Activated CD4-positive, alpha-beta T cell treated with anti-CD3 and anti-CD28 coated beads, Interleukin-2, amount 10 ng/mL, durations not matched to agents 24 days and 14 days (primary cell): ENCODE measurements around the gene IFIT3. TPM values are rescaled to one million over a fixed set of nuclear protein-coding genes. Genes with fewer than 3 reads are reported as not detected.
A peak's percentile ranks its signal among the peaks of the same experiment; 100 is the strongest.
"Not testable (repeated sequence)": the region's sequence is repeated elsewhere in the genome, so short reads cannot be mapped to it uniquely, and the experiment has no call there.

ENCODE experiments used
- DNase-seq: peaks from one replicate; pipeline ENCODE4 v3.0.0; 2022
- H3K27ac Mint-ChIP-seq: one replicate; pipeline ENCODE4 v1.8.0; 2022; ENCODE audit warnings: mild to moderate bottlenecking, mixed read lengths
- H3K27me3 Mint-ChIP-seq: one replicate; pipeline ENCODE4 v1.8.0; 2022; ENCODE audit warnings: mixed read lengths
- H3K36me3 Mint-ChIP-seq: one replicate; pipeline ENCODE4 v1.8.0; 2022; ENCODE audit warnings: low read depth, mild to moderate bottlenecking, mixed read lengths
- H3K4me1 Mint-ChIP-seq: one replicate; pipeline ENCODE4 v1.8.0; 2021; ENCODE audit warnings: mixed read lengths
- H3K4me3 Mint-ChIP-seq: one replicate; pipeline ENCODE4 v1.8.0; 2022; ENCODE audit warnings: mild to moderate bottlenecking, moderate library complexity, mixed read lengths
- H3K9me3 Mint-ChIP-seq: one replicate; pipeline ENCODE4 v1.8.0; 2021; ENCODE audit warnings: mixed read lengths
- intact Hi-C: fragments of 100-400 bp; cut with micrococcal nuclease; formaldehyde crosslinking; loops from one replicate; pipeline ENCODE4 v1.15.1; 2023
- total RNA-seq: library from RNA; stranded (reverse); gene quantifications from 2 replicates; pipeline ENCODE4 v1.2.3, GENCODE V29; 2022

Gene IFIT3
- total RNA-seq, 1 donor from 2014 or later: 1.0 TPM

GRCh38 chr10:89348481-89348880 lies 20.7 kb downstream of the IFIT3 start:
- Mint-ChIP-seq H3K9me3 (no peaks in the 10 kb centered on the region), H3K4me1 (peaks cover 18% of the 10 kb centered on the region), H3K27me3 (peaks cover 62% of the 10 kb centered on the region), H3K27ac (no peak overlapping the region), H3K36me3 (no peaks in the 10 kb centered on the region), H3K4me3 (no peak overlapping the region)
- intact Hi-C loops: no loop called here
- DNase-seq: no peak

- Mint-ChIP-seq H3K4me1 (peaks cover 18% of the 10 kb centered on the region), H3K4me3 (no peak overlapping the region), H3K27me3 (peaks cover 63% of the 10 kb centered on the region), H3K27ac (no peak overlapping the region), H3K9me3 (no peaks in the 10 kb centered on the region), H3K36me3 (no peaks in the 10 kb centered on the region)
- DNase-seq: no peak
- intact Hi-C loops: no loop called here
These were observed 21.2 kb downstream of the IFIT3 start for GRCh38 chr10:89348975-89349374.

- not testable (repeated sequence) for DNase-seq, H3K27ac Mint-ChIP-seq, H3K9me3 Mint-ChIP-seq, H3K36me3 Mint-ChIP-seq
- Mint-ChIP-seq H3K27me3 (peaks cover 60% of the 10 kb centered on the region), H3K4me1 (peaks cover 18% of the 10 kb centered on the region), H3K4me3 (peak overlapping the region; percentile 19)
- intact Hi-C loops: loop anchor here (1.0 to 2.0 kb wide), 2 partner anchors 14 to 42 kb away; partner anchors contain the start of gene IFIT1
These were observed 23.0 kb downstream of the IFIT3 start for GRCh38 chr10:89350631-89351315.

GRCh38 chr10:89351412-89351779 lies 23.6 kb downstream of the IFIT3 start:
- peak; percentile 72 for DNase-seq
- peaks cover 60% of the 10 kb centered on the region for H3K27me3 Mint-ChIP-seq
- H3K27ac Mint-ChIP-seq: no peak overlapping the region
- H3K9me3 Mint-ChIP-seq: no peaks in the 10 kb centered on the region
- H3K4me1 Mint-ChIP-seq: peaks cover 18% of the 10 kb centered on the region
- no peaks in the 10 kb centered on the region for H3K36me3 Mint-ChIP-seq
- intact Hi-C loops: loop anchor here (1.0 to 2.0 kb wide), 2 partner anchors 13 to 41 kb away; partner anchors contain the start of gene IFIT1
- H3K4me3 Mint-ChIP-seq: no peak overlapping the region

- no peak for DNase-seq
- Mint-ChIP-seq H3K27ac (peak overlapping the region; percentile 3), H3K4me3 (no peak overlapping the region), H3K4me1 (peaks cover 18% of the 10 kb centered on the region), H3K9me3 (no peaks in the 10 kb centered on the region), H3K36me3 (no peaks in the 10 kb centered on the region), H3K27me3 (peaks cover 58% of the 10 kb centered on the region)
- intact Hi-C loops: loop anchor here (1.0 to 2.0 kb wide), 2 partner anchors 13 to 40 kb away; partner anchors contain the start of gene IFIT1
These were observed 24.2 kb downstream of the IFIT3 start for GRCh38 chr10:89351780-89352597.

- H3K4me1 Mint-ChIP-seq: peaks cover 18% of the 10 kb centered on the region
- H3K27ac Mint-ChIP-seq: no peak overlapping the region
- peaks cover 56% of the 10 kb centered on the region for H3K27me3 Mint-ChIP-seq
- intact Hi-C loops: no loop called here
- no peak for DNase-seq
- H3K9me3 Mint-ChIP-seq: no peaks in the 10 kb centered on the region
- H3K36me3 Mint-ChIP-seq: no peaks in the 10 kb centered on the region
- H3K4me3 Mint-ChIP-seq: no peak overlapping the region
These were observed 25.0 kb downstream of the IFIT3 start for GRCh38 chr10:89352802-89353201.

- no peak for DNase-seq
- intact Hi-C loops: no loop called here
- Mint-ChIP-seq H3K27ac (no peak overlapping the region), H3K36me3 (no peaks in the 10 kb centered on the region), H3K9me3 (no peaks in the 10 kb centered on the region), H3K4me3 (no peak overlapping the region), H3K4me1 (peaks cover 18% of the 10 kb centered on the region), H3K27me3 (peaks cover 54% of the 10 kb centered on the region)
These were observed 27.7 kb downstream of the IFIT3 start for GRCh38 chr10:89355394-89355931.

GRCh38 chr10:89357096-89357495 lies 29.3 kb downstream of the IFIT3 start:
- H3K9me3 Mint-ChIP-seq: no peaks in the 10 kb centered on the region
- intact Hi-C loops: no loop called here
- H3K27me3 Mint-ChIP-seq: peaks cover 50% of the 10 kb centered on the region
- H3K36me3 Mint-ChIP-seq: no peaks in the 10 kb centered on the region
- no peak overlapping the region for H3K4me3 Mint-ChIP-seq
- peaks cover 3% of the 10 kb centered on the region for H3K4me1 Mint-ChIP-seq
- no peak for DNase-seq
- H3K27ac Mint-ChIP-seq: no peak overlapping the region

- H3K4me3 Mint-ChIP-seq: no peak overlapping the region
- no peaks in the 10 kb centered on the region for H3K4me1 Mint-ChIP-seq
- H3K9me3 Mint-ChIP-seq: no peaks in the 10 kb centered on the region
- intact Hi-C loops: no loop called here
- no peak for DNase-seq
- H3K27me3 Mint-ChIP-seq: peaks cover 44% of the 10 kb centered on the region
- H3K36me3 Mint-ChIP-seq: no peaks in the 10 kb centered on the region
- no peak overlapping the region for H3K27ac Mint-ChIP-seq
These were observed 30.2 kb downstream of the IFIT3 start for GRCh38 chr10:89357975-89358374.

GRCh38 chr10:89360157-89360556 lies 32.4 kb downstream of the IFIT3 start:
- intact Hi-C loops: no loop called here
- DNase-seq: no peak
- peaks cover 31% of the 10 kb centered on the region for H3K27me3 Mint-ChIP-seq
- no peaks in the 10 kb centered on the region for H3K36me3 Mint-ChIP-seq
- H3K9me3 Mint-ChIP-seq: no peaks in the 10 kb centered on the region
- peaks cover 5% of the 10 kb centered on the region for H3K4me1 Mint-ChIP-seq
- no peak overlapping the region for H3K27ac Mint-ChIP-seq
- H3K4me3 Mint-ChIP-seq: no peak overlapping the region

- H3K27ac Mint-ChIP-seq: no peak overlapping the region
- intact Hi-C loops: no loop called here
- peaks cover 22% of the 10 kb centered on the region for H3K27me3 Mint-ChIP-seq
- H3K4me1 Mint-ChIP-seq: peaks cover 8% of the 10 kb centered on the region
- no peak for DNase-seq
- no peaks in the 10 kb centered on the region for H3K36me3 Mint-ChIP-seq
- no peaks in the 10 kb centered on the region for H3K9me3 Mint-ChIP-seq
- no peak overlapping the region for H3K4me3 Mint-ChIP-seq
These were observed 35.1 kb downstream of the IFIT3 start for GRCh38 chr10:89362929-89363328.

GRCh38 chr10:89363729-89364442 lies 36.1 kb downstream of the IFIT3 start:
- H3K27me3 Mint-ChIP-seq: peaks cover 13% of the 10 kb centered on the region
- peaks cover 8% of the 10 kb centered on the region for H3K4me1 Mint-ChIP-seq
- H3K4me3 Mint-ChIP-seq: no peak overlapping the region
- H3K9me3 Mint-ChIP-seq: no peaks in the 10 kb centered on the region
- DNase-seq: no peak
- intact Hi-C loops: loop anchor here (2.0 kb wide), 1 partner anchor 13 kb away; no protein-coding TSS in a partner anchor
- H3K27ac Mint-ChIP-seq: no peak overlapping the region
- H3K36me3 Mint-ChIP-seq: no peaks in the 10 kb centered on the region

- intact Hi-C loops: loop anchor here (2.0 kb wide), 1 partner anchor 14 kb away; no protein-coding TSS in a partner anchor
- H3K27me3 Mint-ChIP-seq: peaks cover 12% of the 10 kb centered on the region
These were observed 36.7 kb downstream of the IFIT3 start for GRCh38 chr10:89364531-89364930.

More at GRCh38 chr10:89364531-89364930, 36.7 kb downstream of the IFIT3 start:
- Mint-ChIP-seq H3K36me3 (no peaks in the 10 kb centered on the region), H3K4me1 (peaks cover 13% of the 10 kb centered on the region), H3K9me3 (no peaks in the 10 kb centered on the region), H3K4me3 (no peak overlapping the region), H3K27ac (no peak overlapping the region)
- no peak for DNase-seq
